Neural cell (in vitro differentiated cells): ENCODE results near the gene CAAP1.

ENCODE experiments used
- EZH2 ChIP-seq: fragments of 200-600, 300-800 bp; shearing (Covaris generic), sonication (generic); IDR thresholded peaks from 2 replicates; pipeline ENCODE4 v1.6.1; 2014; ENCODE audit warnings: antibody characterized with exemption, low read length, borderline replicate concordance, mild to moderate bottlenecking; ENCODE audit not compliant: insufficient read depth, poor library complexity, severe bottlenecking
- MXI1 ChIP-seq: fragments of 450-650 bp; conservative IDR thresholded peaks from 2 replicates; pipeline ENCODE4 v1.6.1; 2014; ENCODE audit warnings: antibody characterized with exemption, mild to moderate bottlenecking; ENCODE audit not compliant: poor library complexity, severe bottlenecking
- POLR2AphosphoS5 ChIP-seq: IDR thresholded peaks from 2 replicates; pipeline ENCODE4 v1.6.1; 2012
- SMC3 ChIP-seq: fragments of 450-650 bp; conservative IDR thresholded peaks from 2 replicates; pipeline ENCODE4 v1.6.1; 2014; ENCODE audit warnings: antibody characterized with exemption, mild to moderate bottlenecking, moderate library complexity; ENCODE audit not compliant: poor library complexity
- TAF1 ChIP-seq: IDR thresholded peaks from 2 replicates; pipeline ENCODE4 v1.6.1; 2012; ENCODE audit warnings: low read depth
- TF ChIP-seq, protein P1 (sequence below): fragments of 450-650 bp; IDR thresholded peaks from 2 replicates; pipeline ENCODE4 v1.5.1; 2014; ENCODE audit warnings: antibody characterized with exemption, mild to moderate bottlenecking, moderate library complexity; ENCODE audit not compliant: poor library complexity, severe bottlenecking
- TF ChIP-seq, protein P2 (sequence below): IDR thresholded peaks from 2 replicates; pipeline ENCODE4 v1.6.1; 2012; ENCODE audit warnings: borderline replicate concordance

DNA sequence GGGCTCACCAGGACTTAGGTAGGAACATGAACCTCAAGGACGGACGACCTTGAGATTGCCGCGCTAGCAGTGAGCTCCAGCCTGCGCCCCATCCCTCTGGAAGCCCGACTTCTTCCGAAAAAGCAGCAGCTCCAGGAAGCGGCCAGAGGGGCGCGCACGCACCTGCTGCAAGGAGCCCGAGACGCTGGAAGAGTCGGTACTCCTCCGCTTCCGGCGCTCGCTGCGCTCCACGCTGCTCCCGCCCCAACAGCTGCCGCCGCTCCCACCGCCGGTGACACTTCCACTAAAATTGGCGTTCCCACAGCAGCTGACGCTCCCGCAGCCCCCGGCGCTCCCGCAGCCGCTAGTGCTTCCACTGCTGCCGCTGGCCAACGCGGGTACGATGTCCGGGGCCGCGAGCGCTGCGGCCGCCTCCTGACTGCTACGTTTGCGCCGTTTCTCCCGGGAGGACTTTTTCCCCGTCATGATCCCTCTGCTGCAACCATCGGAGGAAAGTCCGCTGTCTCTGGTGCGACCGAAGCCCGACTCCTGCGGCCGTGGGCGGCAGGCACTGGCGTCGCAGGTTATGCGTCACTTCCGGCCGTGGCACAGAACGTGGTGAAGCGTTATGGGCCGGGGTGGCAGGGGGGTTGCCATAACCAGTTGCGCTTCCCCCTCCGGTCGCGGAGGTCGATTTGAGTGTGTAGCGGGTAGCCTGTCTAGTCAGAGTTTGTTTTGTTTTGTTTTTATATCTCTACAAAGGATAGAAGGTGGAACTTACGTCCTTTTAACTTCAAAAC is at the start of gene CAAP1:
- TF ChIP-seq TAF1 (peak; percentile 35), EZH2 (no peak), POLR2AphosphoS5 (peak; percentile 90), MXI1 (peak; percentile 96), SMC3 (peak; percentile 69)
- TF ChIP-seq, protein P1, sequence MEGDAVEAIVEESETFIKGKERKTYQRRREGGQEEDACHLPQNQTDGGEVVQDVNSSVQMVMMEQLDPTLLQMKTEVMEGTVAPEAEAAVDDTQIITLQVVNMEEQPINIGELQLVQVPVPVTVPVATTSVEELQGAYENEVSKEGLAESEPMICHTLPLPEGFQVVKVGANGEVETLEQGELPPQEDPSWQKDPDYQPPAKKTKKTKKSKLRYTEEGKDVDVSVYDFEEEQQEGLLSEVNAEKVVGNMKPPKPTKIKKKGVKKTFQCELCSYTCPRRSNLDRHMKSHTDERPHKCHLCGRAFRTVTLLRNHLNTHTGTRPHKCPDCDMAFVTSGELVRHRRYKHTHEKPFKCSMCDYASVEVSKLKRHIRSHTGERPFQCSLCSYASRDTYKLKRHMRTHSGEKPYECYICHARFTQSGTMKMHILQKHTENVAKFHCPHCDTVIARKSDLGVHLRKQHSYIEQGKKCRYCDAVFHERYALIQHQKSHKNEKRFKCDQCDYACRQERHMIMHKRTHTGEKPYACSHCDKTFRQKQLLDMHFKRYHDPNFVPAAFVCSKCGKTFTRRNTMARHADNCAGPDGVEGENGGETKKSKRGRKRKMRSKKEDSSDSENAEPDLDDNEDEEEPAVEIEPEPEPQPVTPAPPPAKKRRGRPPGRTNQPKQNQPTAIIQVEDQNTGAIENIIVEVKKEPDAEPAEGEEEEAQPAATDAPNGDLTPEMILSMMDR = peak; percentile 73
- TF ChIP-seq, protein P2, sequence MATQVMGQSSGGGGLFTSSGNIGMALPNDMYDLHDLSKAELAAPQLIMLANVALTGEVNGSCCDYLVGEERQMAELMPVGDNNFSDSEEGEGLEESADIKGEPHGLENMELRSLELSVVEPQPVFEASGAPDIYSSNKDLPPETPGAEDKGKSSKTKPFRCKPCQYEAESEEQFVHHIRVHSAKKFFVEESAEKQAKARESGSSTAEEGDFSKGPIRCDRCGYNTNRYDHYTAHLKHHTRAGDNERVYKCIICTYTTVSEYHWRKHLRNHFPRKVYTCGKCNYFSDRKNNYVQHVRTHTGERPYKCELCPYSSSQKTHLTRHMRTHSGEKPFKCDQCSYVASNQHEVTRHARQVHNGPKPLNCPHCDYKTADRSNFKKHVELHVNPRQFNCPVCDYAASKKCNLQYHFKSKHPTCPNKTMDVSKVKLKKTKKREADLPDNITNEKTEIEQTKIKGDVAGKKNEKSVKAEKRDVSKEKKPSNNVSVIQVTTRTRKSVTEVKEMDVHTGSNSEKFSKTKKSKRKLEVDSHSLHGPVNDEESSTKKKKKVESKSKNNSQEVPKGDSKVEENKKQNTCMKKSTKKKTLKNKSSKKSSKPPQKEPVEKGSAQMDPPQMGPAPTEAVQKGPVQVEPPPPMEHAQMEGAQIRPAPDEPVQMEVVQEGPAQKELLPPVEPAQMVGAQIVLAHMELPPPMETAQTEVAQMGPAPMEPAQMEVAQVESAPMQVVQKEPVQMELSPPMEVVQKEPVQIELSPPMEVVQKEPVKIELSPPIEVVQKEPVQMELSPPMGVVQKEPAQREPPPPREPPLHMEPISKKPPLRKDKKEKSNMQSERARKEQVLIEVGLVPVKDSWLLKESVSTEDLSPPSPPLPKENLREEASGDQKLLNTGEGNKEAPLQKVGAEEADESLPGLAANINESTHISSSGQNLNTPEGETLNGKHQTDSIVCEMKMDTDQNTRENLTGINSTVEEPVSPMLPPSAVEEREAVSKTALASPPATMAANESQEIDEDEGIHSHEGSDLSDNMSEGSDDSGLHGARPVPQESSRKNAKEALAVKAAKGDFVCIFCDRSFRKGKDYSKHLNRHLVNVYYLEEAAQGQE = peak; percentile 60
